HG02973 (cell line): ENCODE data around the gene SCAND1.

Source experiments
- ATAC-seq: cut with Tn5 transposase; IDR thresholded peaks from one replicate; pipeline ENCODE4 v1.9.1; 2021; ENCODE audit warnings: moderate library complexity; ENCODE audit not compliant: unreplicated experiment

Gene SCAND1

GRCh38 chr20:35908007-35908406, 46.3 kb downstream of the SCAND1 start:
- no peak for ATAC-seq

DNA sequence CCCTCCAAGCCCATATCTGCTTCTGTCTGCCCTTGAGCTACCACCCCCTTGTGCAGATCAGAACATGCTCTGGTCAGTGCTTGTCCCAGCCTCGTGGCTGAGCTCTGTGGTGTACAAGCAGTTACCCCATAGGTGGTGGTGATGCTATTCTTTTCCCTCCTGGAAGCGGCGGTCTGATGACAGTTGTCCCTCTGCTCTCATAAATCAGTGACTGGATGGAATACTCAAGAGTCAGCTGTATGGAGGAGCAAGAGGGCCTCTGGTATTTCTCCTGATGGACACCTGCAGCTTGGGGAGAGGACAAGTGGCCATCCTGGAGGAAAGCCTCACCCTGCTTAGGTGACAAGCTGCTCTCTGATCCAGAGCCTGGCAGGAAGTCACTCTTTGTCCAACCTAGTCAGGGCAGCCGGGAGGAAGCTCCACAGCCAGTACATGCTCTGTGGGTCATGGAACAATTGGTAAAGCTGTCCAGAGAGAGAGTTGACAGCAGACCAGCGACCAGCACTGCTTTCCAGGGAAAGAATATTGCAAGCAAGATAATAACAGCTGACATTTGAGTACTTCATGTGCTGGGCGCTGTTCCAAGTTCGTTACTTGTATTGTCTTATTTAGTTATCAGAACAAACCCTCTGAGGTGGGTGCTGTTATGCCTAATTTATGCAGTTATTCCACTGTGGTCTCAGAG, 47.1 kb downstream of the SCAND1 start:
- no peak for ATAC-seq

GRCh38 chr20:35904982-35905663, 49.2 kb downstream of the SCAND1 start:
- ATAC-seq = no peak

DNA sequence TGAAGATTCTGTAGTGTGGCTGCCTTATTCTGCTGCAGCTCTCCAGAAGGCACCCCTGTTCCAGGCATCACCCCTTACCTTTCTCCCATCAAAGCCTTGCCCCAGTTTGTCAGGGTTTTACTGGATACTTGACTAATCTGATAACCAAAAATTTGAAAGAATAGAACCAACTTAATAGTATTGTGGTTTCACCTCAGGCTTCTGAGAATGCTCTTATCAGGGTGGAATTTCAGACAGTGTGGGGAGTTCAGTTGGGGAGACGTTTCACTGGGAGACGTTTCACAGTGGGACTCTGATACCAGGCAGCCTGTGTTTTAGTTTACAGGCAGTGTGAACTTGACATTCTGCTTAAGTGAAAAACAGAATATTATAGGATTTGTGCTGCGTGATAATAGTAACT, 50.5 kb downstream of the SCAND1 start:
- no peak for ATAC-seq
